Endometrium (tissue), 2 donors: Measurements from ENCODE around the gene KCNIP3.
"Not testable (repeated sequence)": the region's sequence is repeated elsewhere in the genome, so short reads cannot be mapped to it uniquely, and the experiment has no call there.

ENCODE experiments used
- FAIRE-seq: peaks from 2 replicates; lab custom pipeline; 2012; peaks lifted over from hg19 to GRCh38; lab: Jason Lieb, UNC
- donor health status: control.
- donor health status: control.

KCNIP3 gene

DNA sequence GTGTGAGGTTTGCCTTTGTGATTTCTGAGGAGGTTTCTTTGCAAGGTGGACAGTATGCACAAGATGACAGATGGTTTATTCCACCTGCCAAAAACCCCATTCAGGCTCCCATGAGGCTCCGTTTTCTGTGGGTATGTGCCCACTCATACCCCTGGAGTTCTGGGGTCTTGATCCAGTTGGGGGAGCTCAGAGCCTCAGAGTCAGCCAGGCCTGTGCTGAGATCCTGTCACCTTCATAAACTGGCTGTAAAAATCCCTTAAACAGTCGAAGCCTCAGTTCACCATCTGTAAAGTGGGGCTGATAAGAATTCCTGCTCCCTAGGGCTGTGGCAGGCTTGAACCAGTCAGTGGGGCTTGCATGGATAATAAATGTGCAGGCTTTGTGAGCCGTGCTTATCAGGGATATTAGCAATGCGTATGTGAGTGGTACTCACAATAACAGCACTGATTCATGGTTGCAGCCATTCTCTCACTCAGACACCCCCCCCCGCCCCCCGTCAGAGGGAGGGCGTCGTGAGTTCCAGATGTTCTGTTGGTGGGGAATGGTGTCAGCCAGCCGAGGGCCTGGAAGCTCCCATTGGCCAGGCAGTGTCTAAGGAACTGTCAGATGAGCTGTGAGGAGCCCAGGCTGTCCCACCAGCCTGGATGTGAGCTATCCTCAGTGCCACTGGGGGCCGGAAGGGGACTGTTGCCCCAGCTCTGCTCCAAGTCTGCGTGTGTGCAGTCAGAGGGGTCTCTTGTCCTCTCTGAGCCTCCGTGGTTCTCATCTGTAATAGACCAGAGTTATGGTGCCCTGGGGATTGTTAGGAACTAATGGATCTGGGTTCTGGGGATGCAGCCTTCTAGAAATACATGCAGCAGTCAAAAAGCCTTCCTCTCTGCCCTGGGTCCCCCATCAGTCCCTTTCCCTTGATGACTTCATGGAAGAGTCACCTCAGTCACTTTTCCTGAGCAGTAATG, 51.7 kb downstream of the KCNIP3 start:
- no peak for FAIRE-seq

DNA sequence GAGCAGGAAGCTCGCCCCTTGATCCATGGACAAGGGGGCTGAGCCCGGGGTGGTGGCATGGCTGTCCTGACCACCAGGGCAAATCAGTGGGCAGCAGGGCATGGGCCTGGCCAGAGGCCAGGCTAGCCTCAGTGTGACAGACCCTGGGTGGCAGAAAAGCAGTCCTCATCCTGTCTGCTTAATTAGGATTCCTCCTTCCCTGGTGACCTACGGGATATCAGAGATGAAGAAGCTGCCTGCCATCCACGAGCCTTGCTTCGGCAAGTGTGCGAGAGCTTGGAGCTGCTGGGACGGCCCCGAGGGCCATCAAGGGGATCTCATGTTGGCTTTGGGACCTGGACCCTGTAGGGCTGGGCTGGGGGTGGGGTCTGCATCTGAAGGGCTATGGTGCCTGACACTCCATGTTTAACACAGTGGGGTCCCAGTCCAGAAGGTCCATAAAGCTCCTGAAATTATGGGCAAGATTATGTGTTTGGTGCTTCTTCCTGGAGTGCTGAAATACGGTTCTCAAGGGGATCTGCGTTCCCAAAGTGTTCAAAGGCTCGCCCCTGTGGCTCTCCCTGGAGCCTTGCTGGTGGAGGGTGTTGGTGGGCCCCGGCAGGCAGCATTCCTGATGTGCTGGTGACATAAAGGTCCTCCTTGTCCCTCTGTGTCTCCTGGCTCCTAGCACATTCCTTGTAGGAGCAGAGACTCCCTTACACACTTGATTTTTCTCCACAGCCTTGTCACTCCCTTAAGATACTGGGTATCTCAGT, 52.6 kb downstream of the KCNIP3 start:
- FAIRE-seq, result no peak

- FAIRE-seq, result no peak
These were observed 53.2 kb downstream of the KCNIP3 start for GRCh38 chr2:95350368-95350767.

DNA sequence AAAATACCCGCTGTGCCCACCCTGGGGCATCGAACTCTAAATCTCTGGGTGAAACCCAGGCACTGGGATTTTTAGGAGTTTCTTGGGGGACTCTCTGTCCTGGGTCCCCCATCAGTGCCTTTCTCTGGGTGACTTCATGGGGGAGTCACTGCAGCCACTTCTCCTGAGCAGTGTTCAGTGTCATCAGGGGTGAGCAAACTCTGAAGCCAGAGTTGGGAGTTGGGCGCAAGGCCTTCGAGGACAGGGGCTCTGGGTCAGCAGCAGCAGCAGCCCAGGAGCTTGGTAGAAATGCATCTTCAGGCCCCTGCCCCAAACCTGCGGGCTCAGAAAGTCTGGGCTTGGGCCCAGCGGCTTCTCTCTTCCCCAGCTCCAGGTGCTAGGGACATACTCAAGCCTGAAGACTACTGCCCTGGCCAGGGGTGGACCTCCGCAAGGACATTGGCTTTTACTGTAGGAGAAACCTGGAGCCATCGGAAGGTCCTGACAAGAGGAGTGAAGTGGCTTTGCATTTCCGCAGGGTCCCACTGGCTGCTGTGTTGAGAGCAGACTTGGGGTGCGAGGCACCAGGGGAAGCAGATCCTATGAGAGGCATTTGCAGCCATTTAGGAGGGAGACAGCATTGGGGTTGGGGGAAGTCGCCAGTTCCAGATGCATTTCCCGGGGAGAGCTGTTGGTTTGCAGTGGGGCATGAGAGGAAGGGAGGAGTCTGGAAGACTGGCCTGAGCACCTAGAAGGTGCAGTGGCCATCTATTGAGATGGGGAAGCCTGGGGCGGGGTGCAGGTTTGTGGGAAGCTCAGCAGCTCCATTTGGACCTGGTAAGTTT, 53.8 kb downstream of the KCNIP3 start:
- FAIRE-seq, result no peak

DNA sequence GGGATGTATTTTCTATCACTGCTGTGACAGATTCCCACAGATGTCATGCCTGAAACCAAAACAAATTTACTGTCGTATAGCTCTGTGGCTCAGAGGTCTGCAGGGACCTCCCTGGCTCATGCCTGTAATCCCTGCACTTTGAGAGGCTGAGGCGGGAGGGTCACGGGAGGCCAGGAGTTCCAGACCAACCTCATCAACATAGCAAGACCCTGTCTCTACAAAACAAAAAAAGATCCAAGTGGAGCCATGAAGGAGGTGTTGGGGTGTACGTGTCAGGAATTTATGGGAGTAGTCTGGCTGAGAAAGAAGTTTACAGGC, 54.4 kb downstream of the KCNIP3 start:
- FAIRE-seq, result no peak

- FAIRE-seq, result no peak
These were observed 55.3 kb downstream of the KCNIP3 start for GRCh38 chr2:95352310-95353054.

- FAIRE-seq, result no peak
These were observed 56.0 kb downstream of the KCNIP3 start for GRCh38 chr2:95353055-95353575.

- FAIRE-seq, result no peak
These were observed 56.7 kb downstream of the KCNIP3 start for GRCh38 chr2:95353613-95354468.

DNA sequence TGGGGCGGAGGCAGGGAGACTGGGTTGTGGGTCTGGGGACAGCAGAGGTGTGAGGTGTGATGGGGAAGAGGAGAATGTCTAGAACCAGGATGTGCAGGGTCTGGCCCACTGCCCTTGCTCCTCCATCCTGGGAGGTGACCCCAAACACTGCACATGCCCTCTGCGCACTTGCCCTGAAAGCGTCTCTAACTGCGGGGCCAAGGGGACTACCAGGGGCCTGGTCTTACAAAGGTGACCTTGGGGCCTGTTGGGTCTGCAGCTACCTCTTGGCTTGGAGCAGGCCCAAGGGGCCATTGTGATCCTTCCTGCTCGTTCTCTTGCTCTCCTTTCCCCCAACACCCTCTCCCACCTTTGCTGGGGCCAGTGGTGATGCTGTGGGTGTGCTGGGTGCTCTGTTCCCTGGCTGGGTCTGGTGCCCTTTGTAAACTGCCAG, 57.3 kb downstream of the KCNIP3 start:
- FAIRE-seq, result no peak

- FAIRE-seq, result no peak
These were observed 57.8 kb downstream of the KCNIP3 start for GRCh38 chr2:95354925-95355324.

DNA sequence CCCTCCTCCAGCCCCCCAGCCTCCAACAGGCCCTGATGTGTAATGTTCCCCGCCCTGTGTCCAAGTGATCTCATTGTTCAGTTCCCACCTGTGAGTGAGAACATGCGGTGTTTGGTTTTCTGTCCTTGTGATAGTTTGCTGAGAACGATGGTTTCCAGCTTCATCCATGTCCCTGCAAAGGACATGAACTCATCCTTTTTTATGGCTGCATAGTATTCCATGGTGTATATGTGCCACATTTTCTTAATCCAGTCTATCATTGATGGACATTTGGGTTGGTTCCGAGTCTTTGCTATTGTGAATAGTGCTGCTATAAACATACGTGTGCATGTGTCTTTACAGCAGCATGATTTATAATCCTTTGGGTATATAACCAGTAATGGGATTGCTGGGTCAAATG, 58.3 kb downstream of the KCNIP3 start:
- FAIRE-seq, result not testable (repeated sequence)

DNA sequence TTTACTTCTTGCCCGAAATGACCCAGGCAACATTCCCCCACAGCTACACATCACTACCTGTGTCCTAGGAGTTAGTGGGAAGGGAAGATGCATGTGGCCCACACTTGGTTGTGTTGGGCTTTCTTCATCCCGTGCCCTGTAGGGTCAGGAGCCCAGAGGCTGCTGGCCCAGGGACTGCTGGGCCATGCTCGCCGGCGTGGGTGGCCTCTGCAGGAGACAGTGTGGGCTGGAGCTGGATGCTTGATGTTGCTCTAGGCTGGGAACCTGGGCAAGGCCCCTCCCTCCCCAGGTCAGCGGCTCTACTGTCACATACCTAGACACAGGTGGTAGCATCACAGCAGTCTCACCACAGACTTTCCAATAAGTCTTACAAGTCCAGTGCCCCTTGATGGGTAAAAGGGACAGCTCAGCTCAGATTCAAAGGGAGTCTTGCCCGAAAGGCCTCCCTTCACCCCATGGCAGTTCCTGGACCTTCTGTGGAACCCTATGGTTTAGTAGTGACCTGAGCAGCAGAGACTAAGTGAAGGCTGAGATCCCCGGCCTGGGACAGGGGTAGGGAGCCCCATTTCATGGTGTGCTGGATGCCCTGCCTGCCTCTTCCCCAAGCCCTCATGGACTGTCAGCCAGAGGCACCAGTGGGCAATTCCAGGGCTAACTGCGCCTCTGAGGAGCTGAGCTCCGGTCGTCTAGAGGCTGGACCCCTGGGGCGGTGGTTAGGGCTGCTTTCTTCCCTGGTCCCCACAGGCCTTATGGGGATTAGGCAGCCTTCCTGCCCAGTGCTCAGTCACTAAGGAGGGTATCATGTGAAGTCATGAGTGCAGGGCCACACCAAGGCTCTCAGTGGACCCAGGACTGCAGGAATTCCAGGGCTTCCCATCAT, 59.9 kb downstream of the KCNIP3 start:
- no peak for FAIRE-seq

DNA sequence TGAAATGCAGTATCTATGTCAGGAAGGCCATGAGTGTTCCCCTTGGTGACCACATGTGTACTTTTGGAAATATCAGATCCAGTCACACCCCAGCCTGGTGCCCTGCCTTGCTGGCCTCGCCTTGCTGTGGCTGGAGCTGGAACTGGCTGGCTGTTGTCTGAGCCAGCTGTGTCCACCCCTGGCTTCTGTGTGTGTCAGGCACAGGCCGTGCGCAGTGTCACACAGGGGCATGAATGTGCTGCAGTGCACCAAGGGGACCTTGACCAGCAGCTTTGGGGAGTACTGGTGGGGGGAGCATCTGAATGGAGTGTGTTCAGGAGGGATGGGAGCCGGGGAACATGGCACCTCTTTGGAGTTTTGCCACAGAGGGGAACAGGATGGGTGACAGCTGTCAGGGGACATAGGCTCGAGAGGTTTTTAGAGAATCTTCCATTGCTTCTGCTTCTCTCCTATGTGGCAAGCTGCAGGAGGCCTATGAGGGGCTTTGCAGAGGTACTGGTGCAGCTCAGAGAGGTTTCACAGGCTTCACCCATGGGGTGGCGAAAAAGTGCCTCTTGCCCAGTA, 60.7 kb downstream of the KCNIP3 start:
- FAIRE-seq, result no peak

DNA sequence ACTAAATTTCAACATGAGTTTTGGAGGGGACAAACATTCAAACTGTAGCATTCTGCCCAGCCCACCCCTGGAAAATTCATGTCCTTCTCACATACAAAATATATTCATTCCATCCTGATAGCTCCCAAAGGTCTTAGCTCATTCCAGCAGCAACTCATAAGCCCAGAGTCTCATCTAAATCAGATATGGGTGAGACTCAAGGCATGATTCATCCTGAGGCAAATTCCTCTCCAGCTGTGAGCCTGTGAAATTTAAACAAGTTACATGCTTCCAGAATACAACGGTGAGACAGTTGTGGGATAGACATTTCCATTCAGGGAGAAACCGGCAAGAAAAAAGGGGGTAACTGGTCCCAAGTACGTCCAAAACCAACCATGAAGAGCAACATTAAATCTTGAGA, 61.9 kb downstream of the KCNIP3 start:
- FAIRE-seq, result no peak

DNA sequence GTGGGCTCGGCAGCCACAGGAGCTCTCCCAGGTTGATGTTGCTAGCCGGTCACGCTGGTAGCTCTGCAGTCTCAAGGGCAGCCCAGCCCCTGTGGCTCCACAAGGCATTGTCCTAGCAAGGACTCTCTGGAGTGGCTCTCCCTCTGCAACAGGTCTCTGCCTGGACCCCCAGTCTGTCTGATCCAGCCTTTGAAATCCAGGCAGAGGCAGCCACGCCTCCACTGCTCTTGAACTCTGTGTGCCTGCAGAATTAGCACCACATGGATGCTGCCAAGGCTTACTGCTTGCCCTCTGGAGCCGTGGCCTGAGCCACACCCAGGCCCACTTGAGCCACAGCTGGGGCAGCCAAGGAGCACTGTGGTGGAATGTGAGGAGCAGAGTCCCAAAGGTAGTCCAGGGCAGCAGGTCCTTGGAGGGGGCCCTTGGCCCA, 62.4 kb downstream of the KCNIP3 start:
- no peak for FAIRE-seq

DNA sequence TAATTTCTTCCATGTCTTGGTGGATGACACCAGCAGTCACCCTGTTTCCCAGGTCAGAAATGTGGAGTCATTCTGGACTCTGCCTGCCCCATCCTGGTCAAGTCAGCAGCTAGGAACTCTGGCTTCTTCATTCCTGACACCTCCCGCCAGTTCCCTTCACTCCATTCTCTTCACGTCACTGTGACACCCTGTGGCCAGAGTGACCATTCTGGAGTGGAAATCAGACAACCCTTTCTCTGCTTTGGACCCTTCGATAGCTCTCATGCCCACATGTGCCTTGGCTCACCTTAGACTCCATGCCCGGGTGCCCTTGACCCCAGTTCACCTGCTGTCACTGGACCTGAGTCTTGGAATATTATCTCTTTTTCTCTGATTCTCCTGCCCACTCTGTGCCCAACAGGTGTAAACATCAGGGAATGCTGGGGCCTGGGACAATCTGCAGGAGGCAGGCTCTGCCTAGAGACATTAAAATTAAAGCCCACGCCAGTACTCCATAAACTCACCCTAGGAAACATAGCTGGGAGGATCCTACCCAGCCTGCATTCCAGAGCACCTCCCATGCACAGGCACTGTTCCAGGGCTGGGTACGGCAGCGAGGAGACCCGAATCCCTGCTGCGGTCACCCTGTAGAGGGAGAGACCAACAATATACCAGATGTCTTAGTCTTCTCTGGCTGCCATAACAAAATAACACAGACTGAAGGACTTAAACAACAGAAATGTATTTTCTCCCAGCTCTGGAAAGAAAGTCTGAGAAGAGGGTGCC, 64.3 kb downstream of the KCNIP3 start:
- FAIRE-seq, result no peak

GRCh38 chr2:95362486-95362885, 65.3 kb downstream of the KCNIP3 start:
- FAIRE-seq, result no peak

- no peak for FAIRE-seq
These were observed 69.4 kb downstream of the KCNIP3 start for GRCh38 chr2:95366514-95366913.
